HCT116 (cell line): ENCODE results near the gene CEP97. TPM values are rescaled to one million over a fixed set of nuclear protein-coding genes. Genes with fewer than 3 reads are reported as not detected.

ENCODE experiments used
- ATAC-seq: fragments of 200-7000 bp; cut with Tn5 transposase; 2 replicates; pipeline ENCODE4 v1.9.1; 2020; ENCODE audit warnings: mild to moderate bottlenecking, moderate library complexity
- BruUV-seq: library from RNA; stranded (reverse); fragments of 400-500 nt; replicated peaks from 2 replicates; lab custom pipeline; 2021; lab: Mats Ljungman, UMichigan
- CTCF ChIA-PET: fragments of 300-600 bp; sonication (Branson Sonifier 250); formaldehyde crosslinking; loops from one replicate; lab custom pipeline; 2021; ENCODE audit warnings: antibody characterized with exemption; lab: Charles Lee
- POLR2A ChIA-PET: fragments of 300-600, 350-600 bp; sonication (Branson Sonifier 250); formaldehyde crosslinking; loops from one replicate; lab custom pipeline; 2021; ENCODE audit warnings: antibody characterized with exemption; lab: Charles Lee
- RAD21 ChIA-PET, 2 experiments: fragments of 300-600 bp; sonication (Branson Sonifier 250); formaldehyde crosslinking; loops; one replicate each; lab custom pipeline; 2023; ENCODE audit warnings: low total read pairs in 2 of 2; ENCODE audit not compliant: uncharacterized antibody in 2 of 2, unreplicated experiment in 2 of 2, low non-redundant PET in 1 of 2; lab: Charles Lee
- DNase-seq: peaks from one replicate; pipeline ENCODE4 v3.0.0-alpha.2; 2010; ENCODE audit warnings: low read depth, low spot score
- H2AFZ ChIP-seq: fragments of 200-600 bp; shearing (Covaris generic), sonication (generic); 2 replicates; pipeline ENCODE4 v1.6.1; 2017; ENCODE audit warnings: low read depth, mixed run types, mixed read lengths, antibody characterized with exemption, low read length; ENCODE audit not compliant: poor library complexity, severe bottlenecking
- H3K27ac ChIP-seq: 2 replicates; pipeline ENCODE4 v1.5.1; 2012; ENCODE audit warnings: low read depth, low read length
- H3K27me3 ChIP-seq: fragments of 200-600 bp; sonication (generic); 2 replicates; pipeline ENCODE4 v1.6.1; 2016; ENCODE audit warnings: mixed run types, low read length, mixed read lengths; ENCODE audit not compliant: insufficient read depth
- H3K36me3 ChIP-seq, 2 experiments: fragments of 200-500 bp in 1 of 2; fragments of 200-600 bp in 1 of 2; sonication (Bioruptor generic) in 1 of 2; sonication (generic) in 1 of 2; 2 replicates each; pipeline versions ENCODE4 v1.5.1 to v1.6.1; 2014 to 2016; ENCODE audit warnings: low read length in 2 of 2, inconsistent platforms in 1 of 2, mixed read lengths in 1 of 2, mixed run types in 1 of 2; ENCODE audit not compliant: insufficient read depth in 2 of 2, control insufficient read depth in 1 of 2
- H3K4me1 ChIP-seq, 2 experiments: fragments of 200-600 bp in 1 of 2; sonication (generic) in 1 of 2; 2 replicates each; pipeline versions ENCODE4 v1.5.1 to v1.6.1; 2012 to 2017; ENCODE audit warnings: low read length in 2 of 2, inconsistent platforms in 1 of 2, mild to moderate bottlenecking in 1 of 2, mixed read lengths in 1 of 2, mixed run types in 1 of 2, moderate library complexity in 1 of 2; ENCODE audit not compliant: insufficient read depth in 2 of 2, control insufficient read depth in 1 of 2
- H3K4me2 ChIP-seq: fragments of 200-600 bp; sonication (generic); 2 replicates; pipeline ENCODE4 v1.6.1; 2017; ENCODE audit warnings: mixed run types, low read length, mixed read lengths
- H3K4me3 ChIP-seq, 2 experiments: fragments of 200-600 bp in 1 of 2; sonication (generic) in 1 of 2; replicated peaks in 1 of 2; 2 replicates each; pipeline ENCODE4 v1.5.1; 2011 to 2016; ENCODE audit warnings: low read length in 2 of 2, control low read depth in 1 of 2, low read depth in 1 of 2, mild to moderate bottlenecking in 1 of 2, mixed read lengths in 1 of 2, mixed run types in 1 of 2
- H3K79me2 ChIP-seq: fragments of 200-600 bp; sonication (generic); 2 replicates; pipeline ENCODE4 v1.6.1; 2017; ENCODE audit warnings: mild to moderate bottlenecking, mixed run types, low read length, moderate library complexity, mixed read lengths; ENCODE audit not compliant: insufficient read depth
- H3K9ac ChIP-seq: fragments of 200-600 bp; sonication (generic); 2 replicates; pipeline ENCODE4 v1.6.1; 2016; ENCODE audit warnings: low read length, mixed read lengths
- H3K9me2 ChIP-seq: fragments of 200-600 bp; sonication (generic), shearing (Covaris generic); 2 replicates; pipeline ENCODE4 v1.6.1; 2017; ENCODE audit warnings: mixed run types, mild to moderate bottlenecking, moderate library complexity; ENCODE audit not compliant: insufficient read depth
- H3K9me3 ChIP-seq, 2 experiments: fragments of 200-500 bp in 1 of 2; fragments of 200-600 bp in 1 of 2; sonication (Bioruptor generic) in 1 of 2; sonication (generic) in 1 of 2; 2 replicates each; pipeline ENCODE4 v1.6.1; 2014 to 2017; ENCODE audit warnings: low read length in 2 of 2, mixed read lengths in 2 of 2, inconsistent platforms in 1 of 2, low read depth in 1 of 2, mild to moderate bottlenecking in 1 of 2, mixed run types in 1 of 2, moderate library complexity in 1 of 2; ENCODE audit not compliant: control insufficient read depth in 1 of 2, insufficient read depth in 1 of 2
- H4K20me1 ChIP-seq: fragments of 200-600 bp; sonication (generic), shearing (Covaris generic); 2 replicates; pipeline ENCODE4 v1.6.1; 2017; ENCODE audit warnings: mixed run types, mild to moderate bottlenecking, moderate library complexity; ENCODE audit not compliant: insufficient read depth
- CTCF ChIP-seq, 3 experiments: fragments of 200-600 bp in 1 of 3; sonication (generic) in 1 of 3; IDR thresholded peaks in 2 of 3; conservative IDR thresholded peaks in 1 of 3; 2 replicates each; pipeline ENCODE4 v1.5.1; 2012 to 2017; ENCODE audit warnings: low read depth in 2 of 3, low read length in 2 of 3, antibody characterized with exemption in 1 of 3, borderline replicate concordance in 1 of 3, control low read depth in 1 of 3, mild to moderate bottlenecking in 1 of 3, mixed read lengths in 1 of 3, mixed run types in 1 of 3, moderate library complexity in 1 of 3; ENCODE audit not compliant: insufficient read depth in 1 of 3
- FOSL1 ChIP-seq: IDR thresholded peaks from 2 replicates; pipeline ENCODE4 v1.6.1; 2012; ENCODE audit warnings: low read depth
- MAX ChIP-seq: IDR thresholded peaks from 2 replicates; pipeline ENCODE4 v1.6.1; 2012
- RAD21 ChIP-seq: IDR thresholded peaks from 2 replicates; pipeline ENCODE4 v1.6.1; 2012; ENCODE audit warnings: low read depth, mild to moderate bottlenecking
- SP1 ChIP-seq: IDR thresholded peaks from 2 replicates; pipeline ENCODE4 v1.6.1; 2012; ENCODE audit warnings: low read depth
- SRF ChIP-seq: IDR thresholded peaks from 2 replicates; pipeline ENCODE4 v1.6.1; 2012; ENCODE audit warnings: low read depth
- TCF7L2 ChIP-seq: IDR thresholded peaks from 2 replicates; pipeline ENCODE4 v1.7.0; 2011; ENCODE audit warnings: borderline replicate concordance, inconsistent platforms; ENCODE audit not compliant: insufficient read depth, insufficient read length; ENCODE audit errors: extremely low read depth
- intact Hi-C: fragments of 100-400 bp; cut with micrococcal nuclease; formaldehyde crosslinking; loops from 2 replicates; pipeline ENCODE4 v1.10.0; 2022
- total RNA-seq: library from RNA; stranded (reverse); gene quantifications from one replicate; pipeline ENCODE4 v1.2.1, GENCODE V29; 2021; ENCODE audit not compliant: unreplicated experiment

The CEP97 gene
- total RNA-seq, 1 experiment from 2014 or later, result 15.7 TPM

DNA sequence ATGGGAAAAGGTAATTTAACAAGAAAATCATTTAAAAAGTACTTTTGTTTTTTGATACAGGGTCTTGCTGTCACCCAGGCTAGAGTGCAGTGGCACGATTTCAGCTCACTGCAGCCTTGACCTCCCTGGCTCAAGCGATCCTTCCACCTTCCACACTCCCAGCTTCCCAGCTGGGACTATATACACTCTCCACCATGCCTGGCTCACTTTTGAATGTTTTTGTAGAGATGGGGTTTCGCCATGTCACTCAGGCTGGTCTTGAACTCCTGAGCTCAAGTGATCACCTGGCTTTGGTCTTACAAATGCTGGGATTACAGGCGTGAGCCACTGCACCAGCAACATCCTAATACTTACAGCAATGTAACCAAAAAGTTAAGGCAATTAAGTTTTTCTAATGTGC is 43.9 kb upstream of the CEP97 start (continued):
- TF ChIP-seq CTCF (IDR thresholded peaks at IDR 0.05 in 2 of 3, conservative IDR thresholded peaks at IDR 0.05 in 1 of 3; ENCODE audit: borderline replicate concordance in 1 of 3, insufficient read depth in 1 of 3, low read depth in 2 of 3, low read length in 2 of 3), result no peak
- no peak for TF ChIP-seq RAD21
- no peak for TF ChIP-seq SP1
- TF ChIP-seq, all 23 proteins: peak for 0

DNA sequence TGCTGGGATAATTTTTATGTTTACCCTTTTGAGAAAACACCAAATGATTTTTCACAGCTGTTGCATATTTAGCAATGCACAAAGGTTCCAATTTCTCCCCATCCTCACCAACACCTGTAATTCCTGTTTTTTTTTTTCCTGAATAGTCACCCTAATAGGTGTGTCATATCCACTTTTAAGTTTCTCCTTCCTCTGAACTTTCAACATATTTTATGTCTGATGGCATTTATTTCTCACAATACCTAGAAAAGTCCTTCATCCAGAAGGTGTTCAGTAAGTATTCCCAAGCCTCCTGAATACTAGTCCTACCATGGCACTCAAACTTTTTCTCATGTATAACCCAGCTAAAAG is 39.4 kb upstream of the CEP97 start:
- POLR2A ChIA-PET, result interaction anchor here (0.7 to 3.8 kb wide), 5 partner anchors 9 to 540 kb away, joined by 3 to 45 read pairs (median 5); partner anchors contain the start of genes CEP97 and ZBTB11
- no peaks in the 10 kb centered on the region for H3K9me2 ChIP-seq
- peak overlapping the region; percentile 94 for H3K9ac ChIP-seq
- peaks cover 9 to 19% of the 10 kb centered on the region in 2 experiments; a peak in 3 of 4 replicates for H3K4me1 ChIP-seq
- no peaks in the 10 kb centered on the region for H3K27me3 ChIP-seq
- peaks cover 38% of the 10 kb centered on the region for H4K20me1 ChIP-seq
- H3K27ac ChIP-seq, result peak overlapping the region; percentile 49
- H3K36me3 ChIP-seq, result peaks cover 42 to 59% of the 10 kb centered on the region in 2 experiments
- no peak for ATAC-seq
- TF ChIP-seq TCF7L2 (no peak), SRF (no peak), FOSL1 (no peak), MAX (peak; percentile 11; the same call in 1 of the 2 replicates)
- TF ChIP-seq, all 23 proteins: peak for 1
- Histone ChIP-seq H3K4me2 (peak overlapping the region; percentile 81), H3K4me3 (peak overlapping the region; percentile 80 to 89), H2AFZ (no peak overlapping the region), H3K9me3 (no peaks in the 10 kb centered on the region), H3K79me2 (peaks cover 64% of the 10 kb centered on the region)
- DNase-seq, result no peak
- ChIA-PET CTCF (interaction anchor here (0.7 to 1.0 kb wide), 3 partner anchors 9 to 310 kb away, joined by 3 to 4 read pairs (median 4); partner anchors contain the start of gene PCNP), RAD21 (no interaction called here)
- BruUV-seq, result no TSS peak
- intact Hi-C loops, result no loop called here
